Measurements from ENCODE around the gene EME1. TPM values are rescaled to one million over a fixed set of nuclear protein-coding genes. Genes with fewer than 3 reads are reported as not detected.

Gene EME1
- total and polyA plus RNA-seq, 12 donors: 0.18 to 5.2 (median 0.67) TPM

DNA sequence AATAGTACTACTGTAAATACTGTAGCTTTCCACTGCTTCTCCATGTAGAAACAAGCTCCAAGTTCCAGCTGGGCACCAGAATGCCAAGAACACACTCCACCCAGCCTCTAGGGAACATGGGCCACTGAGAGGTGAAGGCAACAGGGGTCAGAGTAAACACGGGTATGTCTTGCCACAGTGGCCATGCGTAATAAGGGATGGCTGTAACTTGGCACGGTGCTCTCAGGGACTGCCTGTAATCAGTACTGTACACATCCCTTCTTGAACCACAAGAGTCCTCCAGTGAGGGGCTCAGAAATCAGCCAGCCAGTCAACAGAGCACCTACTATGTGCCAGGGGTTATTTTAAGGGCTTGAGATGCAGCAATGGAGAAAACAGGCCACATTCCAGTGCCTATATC, 13.5 kb downstream of the EME1 start:
- Histone ChIP-seq H3K4me1 (replicated peaks in 1 of 2) (peaks cover 5 to 13% of the 10 kb centered on the region in 2 donors), H3K27ac (peak overlapping the region in 1 of 5 donors; percentile 40), H3K36me3 (replicated peaks in 1 of 2) (peaks cover 0 to 96% of the 10 kb centered on the region in 2 donors), H3K9me3 (replicated peaks in 1 of 3) (no peaks in the 10 kb centered on the region), H3K27me3 (no peaks in the 10 kb centered on the region), H3K4me3 (no peak overlapping the region)
- peak in 6 of 7 donors; percentile 44 to 88 (median 72) for DNase-seq
- WGBS, 4 donors: 20 to 62% (median 49%) methylated on average over 1 to 3 of the region's 3 CpGs
- TF ChIP-seq POLR2A (IDR thresholded peaks at IDR 0.05): no peak
- TF ChIP-seq, protein P1, sequence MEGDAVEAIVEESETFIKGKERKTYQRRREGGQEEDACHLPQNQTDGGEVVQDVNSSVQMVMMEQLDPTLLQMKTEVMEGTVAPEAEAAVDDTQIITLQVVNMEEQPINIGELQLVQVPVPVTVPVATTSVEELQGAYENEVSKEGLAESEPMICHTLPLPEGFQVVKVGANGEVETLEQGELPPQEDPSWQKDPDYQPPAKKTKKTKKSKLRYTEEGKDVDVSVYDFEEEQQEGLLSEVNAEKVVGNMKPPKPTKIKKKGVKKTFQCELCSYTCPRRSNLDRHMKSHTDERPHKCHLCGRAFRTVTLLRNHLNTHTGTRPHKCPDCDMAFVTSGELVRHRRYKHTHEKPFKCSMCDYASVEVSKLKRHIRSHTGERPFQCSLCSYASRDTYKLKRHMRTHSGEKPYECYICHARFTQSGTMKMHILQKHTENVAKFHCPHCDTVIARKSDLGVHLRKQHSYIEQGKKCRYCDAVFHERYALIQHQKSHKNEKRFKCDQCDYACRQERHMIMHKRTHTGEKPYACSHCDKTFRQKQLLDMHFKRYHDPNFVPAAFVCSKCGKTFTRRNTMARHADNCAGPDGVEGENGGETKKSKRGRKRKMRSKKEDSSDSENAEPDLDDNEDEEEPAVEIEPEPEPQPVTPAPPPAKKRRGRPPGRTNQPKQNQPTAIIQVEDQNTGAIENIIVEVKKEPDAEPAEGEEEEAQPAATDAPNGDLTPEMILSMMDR (IDR thresholded peaks at IDR 0.05): no peak
- intact Hi-C loops (cut with DNase I): no loop called here

DNA sequence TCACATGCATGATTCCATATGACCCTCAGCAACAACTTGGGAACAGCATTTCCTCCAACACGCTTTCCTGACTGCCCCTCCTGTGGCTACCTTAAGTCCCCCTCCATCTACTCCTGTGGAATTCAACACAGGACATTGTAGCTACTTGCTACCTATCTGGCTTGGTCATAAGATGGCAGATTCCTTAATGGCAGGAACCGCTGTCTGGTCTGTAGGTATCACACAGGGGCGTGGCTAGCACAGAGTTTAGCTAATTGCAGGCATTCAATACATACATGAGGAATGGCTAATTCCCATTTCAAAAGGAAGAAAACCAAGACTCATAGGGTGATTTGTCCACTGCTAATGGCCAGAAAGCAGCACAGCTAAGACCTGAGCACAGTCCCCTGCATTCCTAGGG, 15.7 kb downstream of the EME1 start:
- WGBS, 4 donors: 92 to 94% (median 92%) methylated on average over 3 of the region's 3 CpGs
- H3K4me1 ChIP-seq (replicated peaks in 1 of 2): peaks cover 5 to 15% of the 10 kb centered on the region in 2 donors
- peaks cover 0 to 96% of the 10 kb centered on the region in 2 donors for H3K36me3 ChIP-seq (replicated peaks in 1 of 2)
- intact Hi-C loops (cut with DNase I): no loop called here
- no peaks in the 10 kb centered on the region for H3K9me3 ChIP-seq (replicated peaks in 1 of 3)
- H3K4me3 ChIP-seq: no peak overlapping the region
- H3K27me3 ChIP-seq: no peaks in the 10 kb centered on the region
- no peak for DNase-seq
- H3K27ac ChIP-seq: peak overlapping the region in 3 of 5 donors; percentile 10 to 42 (median 24)
- no peak for TF ChIP-seq POLR2A (IDR thresholded peaks at IDR 0.05)
- TF ChIP-seq, protein P1 (IDR thresholded peaks at IDR 0.05): no peak

DNA sequence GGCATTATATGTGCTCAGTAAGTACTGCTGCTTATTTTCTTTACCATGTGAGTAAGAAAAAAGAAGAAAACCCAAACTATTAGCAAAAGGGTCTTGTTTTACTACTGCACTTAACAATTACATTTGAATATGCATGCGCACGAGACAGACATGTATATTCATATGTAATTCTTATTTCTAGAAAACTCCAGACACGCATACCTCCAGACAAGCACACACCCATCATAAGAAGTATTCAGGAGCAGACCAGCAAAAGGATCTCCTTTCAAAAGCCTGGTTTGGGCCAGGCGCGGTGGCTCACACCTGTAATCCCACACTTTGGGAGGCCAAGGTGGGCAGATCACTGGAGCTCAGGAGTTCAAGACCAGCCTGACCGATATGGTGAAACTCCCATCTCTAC, 16.5 kb downstream of the EME1 start:
- TF ChIP-seq, protein P1 (IDR thresholded peaks at IDR 0.05): no peak
- no peak for TF ChIP-seq POLR2A (IDR thresholded peaks at IDR 0.05)
- no peak for DNase-seq
- no peaks in the 10 kb centered on the region for H3K27me3 ChIP-seq
- H3K4me3 ChIP-seq: no peak overlapping the region
- H3K4me1 ChIP-seq (replicated peaks in 1 of 2): peaks cover 5 to 20% of the 10 kb centered on the region in 2 donors
- intact Hi-C loops (cut with DNase I): no loop called here
- H3K36me3 ChIP-seq (replicated peaks in 1 of 2): peaks cover 0 to 96% of the 10 kb centered on the region in 2 donors
- peak overlapping the region in 1 of 5 donors; percentile 42 for H3K27ac ChIP-seq
- 96 to 98% (median 98%) methylated on average over 6 of the region's 6 CpGs for WGBS, 4 donors
- no peaks in the 10 kb centered on the region for H3K9me3 ChIP-seq (replicated peaks in 1 of 3)

DNA sequence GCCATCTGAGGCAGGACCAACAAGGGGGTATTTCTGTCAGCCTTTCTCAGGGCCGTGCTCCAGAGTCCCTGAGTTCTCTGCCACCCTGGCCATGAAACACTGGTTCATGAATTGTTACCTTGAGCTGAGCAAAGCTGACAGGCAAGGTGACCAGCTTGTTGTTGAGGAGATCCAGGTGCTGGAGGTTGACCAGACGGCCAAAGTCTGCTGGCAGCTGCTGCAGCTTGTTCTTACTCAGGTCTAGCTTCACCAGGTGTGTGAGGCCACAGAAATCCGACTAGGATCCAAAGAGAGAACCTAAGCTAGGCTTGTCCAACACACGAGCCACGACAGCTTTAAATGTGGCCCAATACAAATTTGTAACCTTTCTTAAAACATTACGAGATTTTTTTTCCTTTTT, 19.6 kb downstream of the EME1 start:
- Histone ChIP-seq H3K4me3 (no peak overlapping the region), H3K27ac (no peak overlapping the region), H3K36me3 (replicated peaks in 1 of 2) (peaks cover 0 to 68% of the 10 kb centered on the region in 2 donors), H3K9me3 (replicated peaks in 1 of 3) (no peaks in the 10 kb centered on the region), H3K27me3 (no peaks in the 10 kb centered on the region), H3K4me1 (replicated peaks in 1 of 2) (peaks cover 20 to 40% of the 10 kb centered on the region in 2 donors)
- WGBS, 4 donors: 70 to 76% (median 75%) methylated on average over 6 of the region's 6 CpGs
- intact Hi-C loops (cut with DNase I): no loop called here
- DNase-seq: no peak
- TF ChIP-seq, protein P1 (IDR thresholded peaks at IDR 0.05): no peak
- no peak for TF ChIP-seq POLR2A (IDR thresholded peaks at IDR 0.05)
